IMR-90 (cell line): ENCODE results near the gene SLC9A5. TPM values are rescaled to one million over a fixed set of nuclear protein-coding genes. Genes with fewer than 3 reads are reported as not detected.

ENCODE experiments used
- BHLHE40 ChIP-seq: fragments of 150-350 bp; IDR thresholded peaks from 2 replicates; pipeline ENCODE4 v1.6.1; 2016; ENCODE audit warnings: mild to moderate bottlenecking, low read depth, low read length
- MAFK ChIP-seq: IDR thresholded peaks from 2 replicates; pipeline ENCODE4 v1.6.1; 2012; ENCODE audit warnings: low read depth, low read length, improper control_type of control experiment
- RCOR1 ChIP-seq: IDR thresholded peaks from 2 replicates; pipeline ENCODE4 v1.6.1; 2012; ENCODE audit warnings: mild to moderate bottlenecking, low read length, improper control_type of control experiment; ENCODE audit not compliant: insufficient replicate concordance
- RFX5 ChIP-seq: IDR thresholded peaks from 2 replicates; pipeline ENCODE4 v1.8.0; 2012; ENCODE audit warnings: low read depth, mild to moderate bottlenecking, low read length, moderate library complexity
- polyA plus RNA-seq, 3 experiments: library from polyadenylated mRNA; depleted of rRNA; stranded (reverse); fragments of >200 nt; gene quantifications; 2 replicates each; pipeline ENCODE4 v1.2.3, GENCODE V29; 2012; ENCODE audit warnings: low replicate concordance in 1 of 3
- total RNA-seq: library from RNA; depleted of rRNA; stranded (reverse); fragments of >200 nt; gene quantifications from 2 replicates; pipeline ENCODE4 v1.2.3, GENCODE V29; 2012
- TF ChIP-seq, protein P1 (sequence below): fragments of 150-350 bp; IDR thresholded peaks from 2 replicates; pipeline ENCODE4 v1.6.1; 2016; ENCODE audit warnings: low read depth, mild to moderate bottlenecking, low read length, moderate library complexity, borderline replicate concordance

The SLC9A5 gene
- total and polyA plus RNA-seq, 2 of the 4 experiments (the other 2 are of a cell fraction): 1.8 to 5.7 TPM

GRCh38 chr16:67248401-67249177, at the start of gene SLC9A5 (continued):
- TF ChIP-seq, protein P1, sequence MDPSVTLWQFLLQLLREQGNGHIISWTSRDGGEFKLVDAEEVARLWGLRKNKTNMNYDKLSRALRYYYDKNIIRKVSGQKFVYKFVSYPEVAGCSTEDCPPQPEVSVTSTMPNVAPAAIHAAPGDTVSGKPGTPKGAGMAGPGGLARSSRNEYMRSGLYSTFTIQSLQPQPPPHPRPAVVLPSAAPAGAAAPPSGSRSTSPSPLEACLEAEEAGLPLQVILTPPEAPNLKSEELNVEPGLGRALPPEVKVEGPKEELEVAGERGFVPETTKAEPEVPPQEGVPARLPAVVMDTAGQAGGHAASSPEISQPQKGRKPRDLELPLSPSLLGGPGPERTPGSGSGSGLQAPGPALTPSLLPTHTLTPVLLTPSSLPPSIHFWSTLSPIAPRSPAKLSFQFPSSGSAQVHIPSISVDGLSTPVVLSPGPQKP: no peak
- TF ChIP-seq BHLHE40 (peak; percentile 72; the same call in 1 of the 2 replicates), MAFK (no peak), RFX5 (no peak), RCOR1 (no peak)
